Transverse colon (tissue), 4 donors: ENCODE measurements around the gene HUS1B. TPM values are rescaled to one million over a fixed set of nuclear protein-coding genes. Genes with fewer than 3 reads are reported as not detected.

Experiments
- DNase-seq: peaks from one replicate; pipeline ENCODE4 v3.0.0-alpha.2; 2019
- H3K27ac ChIP-seq, 4 donors: fragments of 200-600 bp; sonication (generic); 2 replicates each; pipeline ENCODE4 v1.5.1; 2016 to 2018; ENCODE audit warnings: inconsistent platforms in 4 of 4
- H3K27me3 ChIP-seq: fragments of 200-600 bp; sonication (generic); 2 replicates; pipeline ENCODE4 v1.5.1; 2017; ENCODE audit warnings: inconsistent platforms
- H3K36me3 ChIP-seq, 4 donors: fragments of 200-600 bp; sonication (generic); 2 replicates each; pipeline ENCODE4 v1.5.1; 2017 to 2019; ENCODE audit warnings: inconsistent platforms in 4 of 4
- H3K4me1 ChIP-seq, 4 donors: fragments of 200-600 bp; sonication (generic); 2 replicates each; pipeline ENCODE4 v1.5.1; 2017 to 2020; ENCODE audit warnings: inconsistent platforms in 4 of 4
- H3K4me3 ChIP-seq, 4 donors: fragments of 200-600 bp; sonication (generic); 1 replicate in 1 of 4; 2 replicates in 3 of 4; pipeline versions ENCODE4 v1.5.1 to v1.6.1; 2017 to 2019; ENCODE audit warnings: inconsistent platforms in 4 of 4
- H3K9me3 ChIP-seq, 2 donors: fragments of 200-600 bp; sonication (generic); 2 replicates each; pipeline ENCODE4 v1.5.1; 2017 to 2019; ENCODE audit warnings: inconsistent platforms in 2 of 2
- EP300 ChIP-seq: sonication (generic); formaldehyde crosslinking; IDR thresholded peaks from one replicate; pipeline ENCODE4 v1.6.1; 2017; ENCODE audit warnings: antibody characterized with exemption, low read depth
- POLR2A ChIP-seq: fragments of 450-650 bp; IDR thresholded peaks from one replicate; pipeline ENCODE4 v1.6.1; 2016; ENCODE audit warnings: antibody characterized with exemption, mild to moderate bottlenecking, moderate library complexity
- POLR2AphosphoS5 ChIP-seq, 3 donors: sonication (generic); formaldehyde crosslinking; IDR thresholded peaks; one replicate each; pipeline ENCODE4 v1.6.1; 2016; ENCODE audit warnings: antibody characterized with exemption in 3 of 3
- WGBS, 2 donors: methylation state at CpG; one replicate each; pipeline ENCODE4 v1.1.5; 2018; ENCODE audit warnings: low coverage in 1 of 2; 5-methylcytosine and 5-hydroxymethylcytosine counted together
- in situ Hi-C, 4 donors: fragments of 200-750 bp; cut with MboI; loops; one replicate each; pipeline versions ENCODE4 v1.15.0 to v1.15.1; 2017; ENCODE audit warnings: low sequenced_read_pairs in 3 of 4, low pct_ligation_motif_present in 1 of 4, low pct_unique_long_range_greater_than_20kb in 1 of 4
- intact Hi-C: fragments of 100-400 bp; cut with DNase I; formaldehyde crosslinking; loops from one replicate; pipeline ENCODE4 v1.15.1; 2023; ENCODE audit warnings: low total_unique reads
- total RNA-seq, 4 donors: library from RNA; depleted of rRNA; stranded (reverse); fragments of >200 nt; gene quantifications; one replicate each; pipeline ENCODE4 v1.1.0, GENCODE V29; 2016
- TF ChIP-seq, protein P1 (sequence below), 5 experiments: fragments of 200-600 bp in 3 of 5; fragments of 450-650 bp in 2 of 5; sonication (generic) in 3 of 5; IDR thresholded peaks; 1 replicate in 2 of 5; 2 replicates in 3 of 5; pipeline ENCODE4 v1.5.1; 2016 to 2017; ENCODE audit warnings: antibody characterized with exemption in 5 of 5, inconsistent platforms in 3 of 5, mild to moderate bottlenecking in 2 of 5, moderate library complexity in 1 of 5

HUS1B gene
- total RNA-seq, 4 donors from 2014 or later = 0.80 to 7.5 (median 3.7) TPM; not detected in 1

GRCh38 chr6:658244-658643 is 1.3 kb upstream of the HUS1B start:
- Histone ChIP-seq H3K27me3 (no peaks in the 10 kb centered on the region), H3K36me3 (no peaks in the 10 kb centered on the region), H3K4me3 (no peak overlapping the region), H3K27ac (no peak overlapping the region), H3K4me1 (peaks cover 0 to 12% (median 5%) of the 10 kb centered on the region in 4 donors), H3K9me3 (no peaks in the 10 kb centered on the region)
- intact Hi-C loops (no loop called here), in situ Hi-C loops (no loop called here)
- no peak for DNase-seq
- WGBS, 2 donors = 67 to 76% methylated on average over 2 of the region's 2 CpGs
- TF ChIP-seq EP300 = no peak
- TF ChIP-seq, protein P1, sequence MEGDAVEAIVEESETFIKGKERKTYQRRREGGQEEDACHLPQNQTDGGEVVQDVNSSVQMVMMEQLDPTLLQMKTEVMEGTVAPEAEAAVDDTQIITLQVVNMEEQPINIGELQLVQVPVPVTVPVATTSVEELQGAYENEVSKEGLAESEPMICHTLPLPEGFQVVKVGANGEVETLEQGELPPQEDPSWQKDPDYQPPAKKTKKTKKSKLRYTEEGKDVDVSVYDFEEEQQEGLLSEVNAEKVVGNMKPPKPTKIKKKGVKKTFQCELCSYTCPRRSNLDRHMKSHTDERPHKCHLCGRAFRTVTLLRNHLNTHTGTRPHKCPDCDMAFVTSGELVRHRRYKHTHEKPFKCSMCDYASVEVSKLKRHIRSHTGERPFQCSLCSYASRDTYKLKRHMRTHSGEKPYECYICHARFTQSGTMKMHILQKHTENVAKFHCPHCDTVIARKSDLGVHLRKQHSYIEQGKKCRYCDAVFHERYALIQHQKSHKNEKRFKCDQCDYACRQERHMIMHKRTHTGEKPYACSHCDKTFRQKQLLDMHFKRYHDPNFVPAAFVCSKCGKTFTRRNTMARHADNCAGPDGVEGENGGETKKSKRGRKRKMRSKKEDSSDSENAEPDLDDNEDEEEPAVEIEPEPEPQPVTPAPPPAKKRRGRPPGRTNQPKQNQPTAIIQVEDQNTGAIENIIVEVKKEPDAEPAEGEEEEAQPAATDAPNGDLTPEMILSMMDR (IDR thresholded peaks at IDR 0.05) = no peak
- no peak for TF ChIP-seq POLR2AphosphoS5 (IDR thresholded peaks at IDR 0.05)
- TF ChIP-seq POLR2A = no peak

- WGBS, 2 donors = 81 to 89% methylated on average over 1 of the region's 1 CpG
- DNase-seq = no peak
- Histone ChIP-seq H3K27ac (no peak overlapping the region), H3K36me3 (no peaks in the 10 kb centered on the region), H3K4me3 (no peak overlapping the region), H3K4me1 (peaks cover 0 to 12% (median 5%) of the 10 kb centered on the region in 4 donors), H3K9me3 (no peaks in the 10 kb centered on the region), H3K27me3 (no peaks in the 10 kb centered on the region)
- intact Hi-C loops (no loop called here), in situ Hi-C loops (no loop called here)
- no peak for TF ChIP-seq EP300
These were observed 843 bp upstream of the HUS1B start for GRCh38 chr6:657743-658142.

GRCh38 chr6:654136-654535 is 2.8 kb downstream of the HUS1B start:
- Histone ChIP-seq H3K4me1 (peaks cover 0 to 10% (median 2%) of the 10 kb centered on the region in 4 donors), H3K36me3 (no peaks in the 10 kb centered on the region), H3K27me3 (no peaks in the 10 kb centered on the region), H3K27ac (no peak overlapping the region), H3K4me3 (no peak overlapping the region), H3K9me3 (no peaks in the 10 kb centered on the region)
- no peak for DNase-seq
- TF ChIP-seq EP300 = no peak
- TF ChIP-seq, protein P1 (IDR thresholded peaks at IDR 0.05) = no peak
- no peak for TF ChIP-seq POLR2AphosphoS5 (IDR thresholded peaks at IDR 0.05)
- intact Hi-C loops = no loop called here
- in situ Hi-C loops = no loop called here
- WGBS, 2 donors = 83 to 89% methylated on average over 4 of the region's 4 CpGs

DNA sequence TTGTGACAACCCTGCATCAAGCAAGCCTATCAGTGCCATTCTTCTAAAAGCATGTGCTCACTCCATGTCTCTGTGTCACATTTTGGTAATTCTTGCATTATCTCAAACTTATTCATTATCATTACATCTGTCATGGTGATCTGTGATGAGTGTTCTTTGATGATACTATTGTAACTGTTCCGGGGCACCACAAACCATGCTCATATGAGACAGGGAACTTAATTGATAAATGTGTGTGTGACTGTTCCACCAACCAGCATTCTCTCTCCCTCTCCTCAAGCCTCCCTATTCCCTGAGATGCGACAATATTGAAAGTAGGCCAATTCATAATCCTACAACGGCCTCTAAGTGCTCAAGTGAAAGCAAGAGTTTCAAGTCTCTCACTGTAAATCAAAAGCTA is 4.0 kb downstream of the HUS1B start:
- intact Hi-C loops = no loop called here
- H3K4me3 ChIP-seq = no peak overlapping the region
- H3K27ac ChIP-seq = no peak overlapping the region
- WGBS, 2 donors = 70 to 96% methylated on average over 3 of the region's 3 CpGs
- in situ Hi-C loops = no loop called here
- H3K4me1 ChIP-seq = peaks cover 0 to 7% (median 0%) of the 10 kb centered on the region in 4 donors
- H3K36me3 ChIP-seq = no peaks in the 10 kb centered on the region
- no peaks in the 10 kb centered on the region for H3K27me3 ChIP-seq
- H3K9me3 ChIP-seq = no peaks in the 10 kb centered on the region
- no peak for DNase-seq
- TF ChIP-seq, protein P1 (IDR thresholded peaks at IDR 0.05) = no peak
- TF ChIP-seq POLR2A = no peak
- no peak for TF ChIP-seq EP300
- no peak for TF ChIP-seq POLR2AphosphoS5 (IDR thresholded peaks at IDR 0.05)

GRCh38 chr6:650098-650497 is 6.8 kb downstream of the HUS1B start:
- intact Hi-C loops = no loop called here
- H3K4me3 ChIP-seq = no peak overlapping the region
- H3K36me3 ChIP-seq = no peaks in the 10 kb centered on the region
- TF ChIP-seq EP300 = no peak
- TF ChIP-seq POLR2AphosphoS5 (IDR thresholded peaks at IDR 0.05) = no peak
- H3K27me3 ChIP-seq = no peaks in the 10 kb centered on the region
- 63 to 71% methylated on average over 4 of the region's 4 CpGs for WGBS, 2 donors
- in situ Hi-C loops = no loop called here
- DNase-seq = no peak
- H3K4me1 ChIP-seq = peaks cover 0 to 7% (median 0%) of the 10 kb centered on the region in 4 donors
- H3K9me3 ChIP-seq = no peaks in the 10 kb centered on the region
- no peak overlapping the region for H3K27ac ChIP-seq
